ENCODE data around the gene FYN. TPM values are rescaled to one million over a fixed set of nuclear protein-coding genes. Genes with fewer than 3 reads are reported as not detected.

Gene FYN
- total and polyA plus RNA-seq, 2 of the 13 experiments (the other 11 are each of a cell fraction or from before 2014, with no cell fraction given): 15.5 to 24.6 TPM

- H3K27me3 ChIP-seq (ENCODE audit: control insufficient read depth in 1 of 2, insufficient read depth in 2 of 2, low read length in 2 of 2): no peaks in the 10 kb centered on the region
- FAIRE-seq: no peak
- no peak overlapping the region for H3K4me3 ChIP-seq (replicated peaks in 1 of 3; ENCODE audit: insufficient read depth in 1 of 3, low read depth in 2 of 3, low read length in 3 of 3)
- BruUV-seq (replicated peaks): no TSS peak
- WGBS (ENCODE audit: low lambda C conversion rate): 87% methylated on average over 5 of the region's 5 CpGs
- in situ Hi-C loops (cut with HindIII; ENCODE audit: extremely low pct_ligation_motif_present, low pct_unique_long_range_greater_than_20kb): loop anchor here (25.0 kb wide), 2 partner anchors 286 to 586 kb away; no protein-coding TSS in a partner anchor
- H3K9ac ChIP-seq (ENCODE audit: insufficient read depth, low read depth, low read length): no peak overlapping the region
- H3K9me3 ChIP-seq (ENCODE audit: low read length): no peaks in the 10 kb centered on the region
- POLR2A ChIA-PET: no interaction called here
- no peaks in the 10 kb centered on the region for H3K79me2 ChIP-seq (ENCODE audit: insufficient read depth, low read length)
- H3K36me3 ChIP-seq (replicated peaks in 1 of 2; ENCODE audit: control insufficient read depth in 1 of 2, insufficient read depth in 2 of 2, low read length in 2 of 2): no peaks in the 10 kb centered on the region
- H3K27ac ChIP-seq (ENCODE audit: extremely low read length, insufficient read depth, low read length): no peak overlapping the region
- no peaks in the 10 kb centered on the region for H4K20me1 ChIP-seq (ENCODE audit: insufficient read depth, low read length)
- CTCF ChIA-PET (ENCODE audit: low intra/inter-chr PET ratio, low total read pairs): no interaction called here
- H3K4me2 ChIP-seq (ENCODE audit: low read depth, low read length): no peak overlapping the region
- peaks cover 27% of the 10 kb centered on the region; the same call in 1 of the 2 replicates for H3K4me1 ChIP-seq (ENCODE audit: insufficient read depth, low read length)
- intact Hi-C loops (cut with micrococcal nuclease; ENCODE audit: unreplicated experiment): no loop called here
- no peak overlapping the region for H2AFZ ChIP-seq (ENCODE audit: low read length)
- no peak for DNase-seq (ENCODE audit: low spot score)
- peak; percentile 16; the same call in 1 of the 3 replicates for ATAC-seq
- TF ChIP-seq ZNF567 (CRISPR knock-in tag; IDR thresholded peaks at IDR 0.05; ENCODE audit: borderline replicate concordance): no peak
- TF ChIP-seq ZNF543 (CRISPR knock-in tag; IDR thresholded peaks at IDR 0.05): no peak
- no peak for TF ChIP-seq DDIT3 (CRISPR knock-in tag; IDR thresholded peaks at IDR 0.05)
- no peak for TF ChIP-seq ZNF430 (CRISPR knock-in tag; IDR thresholded peaks at IDR 0.05)
- no peak for TF ChIP-seq NFYB (CRISPR knock-in tag; IDR thresholded peaks at IDR 0.05)
Measured at GRCh38 chr6:111648100-111648499, 225.2 kb downstream of the FYN start.

- DNase-seq (ENCODE audit: low spot score) (no peak), FAIRE-seq (no peak), ATAC-seq (no peak)
- Histone ChIP-seq H3K79me2 (ENCODE audit: insufficient read depth, low read length) (no peaks in the 10 kb centered on the region), H3K4me2 (ENCODE audit: low read depth, low read length) (no peak overlapping the region), H3K27ac (ENCODE audit: extremely low read length, insufficient read depth, low read length) (no peak overlapping the region), H4K20me1 (ENCODE audit: insufficient read depth, low read length) (no peaks in the 10 kb centered on the region), H2AFZ (ENCODE audit: low read length) (no peak overlapping the region), H3K4me1 (ENCODE audit: insufficient read depth, low read length) (peaks cover 35% of the 10 kb centered on the region), H3K27me3 (ENCODE audit: control insufficient read depth in 1 of 2, insufficient read depth in 2 of 2, low read length in 2 of 2) (no peaks in the 10 kb centered on the region), H3K4me3 (replicated peaks in 1 of 3; ENCODE audit: insufficient read depth in 1 of 3, low read depth in 2 of 3, low read length in 3 of 3) (no peak overlapping the region), H3K9me3 (ENCODE audit: low read length) (no peaks in the 10 kb centered on the region), H3K36me3 (replicated peaks in 1 of 2; ENCODE audit: control insufficient read depth in 1 of 2, insufficient read depth in 2 of 2, low read length in 2 of 2) (no peaks in the 10 kb centered on the region), H3K9ac (ENCODE audit: insufficient read depth, low read depth, low read length) (no peak overlapping the region)
- intact Hi-C loops (cut with micrococcal nuclease; ENCODE audit: unreplicated experiment) (no loop called here), in situ Hi-C loops (cut with HindIII; ENCODE audit: extremely low pct_ligation_motif_present, low pct_unique_long_range_greater_than_20kb) (loop anchor here (25.0 kb wide), 2 partner anchors 285 to 585 kb away; no protein-coding TSS in a partner anchor)
- ChIA-PET CTCF (ENCODE audit: low intra/inter-chr PET ratio, low total read pairs) (no interaction called here), POLR2A (no interaction called here)
- no TSS peak for BruUV-seq (replicated peaks)
- TF ChIP-seq NR2F1 (CRISPR knock-in tag; IDR thresholded peaks at IDR 0.05) (0 out of 4 replicates have a peak, but pooled peaks of 1 of the 2 experiments have one; percentile 9), ZNF619 (CRISPR knock-in tag; IDR thresholded peaks at IDR 0.05) (no peak)
- 44% methylated on average over 4 of the region's 8 CpGs for WGBS (ENCODE audit: low lambda C conversion rate)
Measured at GRCh38 chr6:111646942-111647341, 226.3 kb downstream of the FYN start.

Measured in HepG2 (cell line).